PC-9 (cell line): Measurements from ENCODE around the gene CAPZB. TPM values are rescaled to one million over a fixed set of nuclear protein-coding genes. Genes with fewer than 3 reads are reported as not detected.

Experiments
- BruUV-seq: library from RNA; stranded (reverse); fragments of 400-500 nt; replicated peaks from 2 replicates; lab custom pipeline; 2021; lab: Mats Ljungman, UMichigan
- CTCF ChIA-PET: fragments of 300-600 bp; sonication (Branson Sonifier 250); formaldehyde crosslinking; loops from one replicate; lab custom pipeline; 2022; ENCODE audit warnings: antibody characterized with exemption; lab: Charles Lee
- POLR2A ChIA-PET: fragments of 300-600 bp; sonication (Branson Sonifier 250); formaldehyde crosslinking; loops from one replicate; lab custom pipeline; 2022; ENCODE audit warnings: antibody characterized with exemption; ENCODE audit not compliant: unreplicated experiment; lab: Charles Lee
- DNase-seq, 2 experiments: peaks; one replicate each; pipeline versions ENCODE4 v3.0.0 to v3.0.0-alpha.2; 2015 to 2022; ENCODE audit warnings: mixed read lengths in 1 of 2
- H2AFZ ChIP-seq: fragments of 200-600 bp; sonication (generic); 2 replicates; pipeline ENCODE4 v1.8.1; 2017; ENCODE audit warnings: antibody characterized with exemption
- H3F3A ChIP-seq: fragments of 200-600 bp; sonication (generic); 2 replicates; pipeline ENCODE4 v1.8.1; 2017; ENCODE audit warnings: antibody characterized with exemption, mild to moderate bottlenecking, low read depth; ENCODE audit not compliant: insufficient read depth
- H3K27ac ChIP-seq: fragments of 200-600 bp; sonication (generic); 2 replicates; pipeline ENCODE4 v1.6.1; 2016; ENCODE audit warnings: mixed run types
- H3K27me3 ChIP-seq: fragments of 200-600 bp; sonication (generic); 2 replicates; pipeline ENCODE4 v1.6.1; 2016; ENCODE audit warnings: low read depth, mixed run types; ENCODE audit not compliant: insufficient read depth
- H3K36me3 ChIP-seq: fragments of 200-600 bp; sonication (generic); 2 replicates; pipeline ENCODE4 v1.6.1; 2016; ENCODE audit warnings: low read depth, mixed run types
- H3K4me1 ChIP-seq: fragments of 200-600 bp; sonication (generic); replicated peaks from 2 replicates; pipeline ENCODE4 v1.6.1; 2016; ENCODE audit warnings: mixed run types; ENCODE audit not compliant: insufficient read depth
- H3K4me2 ChIP-seq: fragments of 200-600 bp; sonication (generic); 2 replicates; pipeline ENCODE4 v1.6.1; 2017; ENCODE audit warnings: mixed run types
- H3K4me3 ChIP-seq: fragments of 200-600 bp; sonication (generic); 2 replicates; pipeline ENCODE4 v1.6.1; 2016; ENCODE audit warnings: mixed run types
- H3K79me2 ChIP-seq: fragments of 200-600 bp; sonication (generic); 2 replicates; pipeline ENCODE4 v1.6.1; 2017; ENCODE audit warnings: low read depth, mixed run types
- H3K9me2 ChIP-seq: fragments of 200-600 bp; sonication (generic); 2 replicates; pipeline ENCODE4 v1.8.1; 2017; ENCODE audit warnings: mild to moderate bottlenecking; ENCODE audit not compliant: insufficient read depth
- H3K9me3 ChIP-seq: fragments of 200-600 bp; sonication (generic); 2 replicates; pipeline ENCODE4 v1.8.1; 2016; ENCODE audit warnings: low read depth; ENCODE audit not compliant: insufficient read depth
- H4K20me1 ChIP-seq: fragments of 200-600 bp; sonication (generic); 2 replicates; pipeline ENCODE4 v1.8.1; 2017; ENCODE audit not compliant: insufficient read depth
- CTCF ChIP-seq: fragments of 200-600 bp; sonication (generic); conservative IDR thresholded peaks from 2 replicates; pipeline ENCODE4 v1.6.1; 2017; ENCODE audit warnings: mixed run types, antibody characterized with exemption, mild to moderate bottlenecking, moderate library complexity
- EZH2 ChIP-seq: fragments of 200-600 bp; sonication (generic); IDR thresholded peaks from 2 replicates; pipeline ENCODE4 v1.8.0; 2017; ENCODE audit warnings: antibody characterized with exemption, low read depth
- intact Hi-C: fragments of 100-400 bp; cut with micrococcal nuclease; formaldehyde crosslinking; loops from one replicate; pipeline ENCODE4 v1.10.0; 2022; ENCODE audit not compliant: unreplicated experiment
- total RNA-seq: library from RNA; stranded (reverse); gene quantifications from 2 replicates; pipeline ENCODE4 v1.2.3, GENCODE V29; 2021

The CAPZB gene
- total RNA-seq, 1 experiment from 2014 or later = 222 TPM

- Histone ChIP-seq H3F3A (no peaks in the 10 kb centered on the region), H2AFZ (no peak overlapping the region), H3K36me3 (no peaks in the 10 kb centered on the region), H3K27me3 (no peaks in the 10 kb centered on the region), H4K20me1 (no peaks in the 10 kb centered on the region; the same call in 1 of the 2 replicates), H3K4me2 (no peak overlapping the region), H3K4me3 (no peak overlapping the region), H3K27ac (no peak overlapping the region), H3K9me2 (no peaks in the 10 kb centered on the region), H3K79me2 (no peaks in the 10 kb centered on the region), H3K4me1 (no peaks in the 10 kb centered on the region), H3K9me3 (no peaks in the 10 kb centered on the region)
- DNase-seq = no peak
- BruUV-seq = no TSS peak
- POLR2A ChIA-PET = no interaction called here
- intact Hi-C loops = no loop called here
- TF ChIP-seq CTCF (no peak), EZH2 (no peak)
- CTCF ChIA-PET = no interaction called here
These were observed 118.5 kb downstream of the CAPZB start for GRCh38 chr1:19366599-19367536.

GRCh38 chr1:19365721-19366120 is 119.6 kb downstream of the CAPZB start:
- POLR2A ChIA-PET = no interaction called here
- Histone ChIP-seq H3K4me3 (no peak overlapping the region), H2AFZ (no peak overlapping the region), H3K27me3 (no peaks in the 10 kb centered on the region), H3K9me3 (no peaks in the 10 kb centered on the region), H3K4me1 (no peaks in the 10 kb centered on the region), H4K20me1 (no peaks in the 10 kb centered on the region; the same call in 1 of the 2 replicates), H3K27ac (no peak overlapping the region), H3K36me3 (no peaks in the 10 kb centered on the region), H3K9me2 (no peaks in the 10 kb centered on the region), H3F3A (no peaks in the 10 kb centered on the region), H3K4me2 (no peak overlapping the region), H3K79me2 (no peaks in the 10 kb centered on the region)
- CTCF ChIA-PET = no interaction called here
- intact Hi-C loops = no loop called here
- no TSS peak for BruUV-seq
- TF ChIP-seq EZH2 = no peak
- no peak for TF ChIP-seq CTCF
- DNase-seq = no peak

GRCh38 chr1:19363536-19364152 is 121.7 kb downstream of the CAPZB start:
- Histone ChIP-seq H3K4me1 (no peaks in the 10 kb centered on the region), H3K27ac (no peak overlapping the region), H4K20me1 (no peaks in the 10 kb centered on the region; the same call in 1 of the 2 replicates), H3K36me3 (no peaks in the 10 kb centered on the region), H3K4me2 (no peak overlapping the region), H3F3A (no peaks in the 10 kb centered on the region), H3K9me2 (no peaks in the 10 kb centered on the region), H3K4me3 (no peak overlapping the region), H3K9me3 (no peaks in the 10 kb centered on the region), H2AFZ (no peak overlapping the region), H3K27me3 (no peaks in the 10 kb centered on the region), H3K79me2 (no peaks in the 10 kb centered on the region)
- intact Hi-C loops = no loop called here
- POLR2A ChIA-PET = no interaction called here
- TF ChIP-seq EZH2 = no peak
- no peak for TF ChIP-seq CTCF
- BruUV-seq = no TSS peak
- no peak for DNase-seq
- CTCF ChIA-PET = no interaction called here
